HL-60 (cell line): ENCODE results near the gene FN1.

Experiments used
- DNase-seq, 2 experiments: peaks; one replicate each; pipeline ENCODE4 v3.0.0-alpha.2; 2010 to 2020; ENCODE audit warnings: low read depth in 1 of 2, low spot score in 1 of 2
- H3K27ac ChIP-seq: fragments of 250-450 bp; sonication (Bioruptor Pico); replicated peaks from 2 replicates; pipeline ENCODE4 v1.5.1; 2020; ENCODE audit warnings: mild to moderate bottlenecking, moderate library complexity
- H3K27me3 ChIP-seq: fragments of 250-450 bp; sonication (Bioruptor Pico); 2 replicates; pipeline ENCODE4 v1.5.1; 2021; ENCODE audit warnings: mild to moderate bottlenecking, moderate library complexity; ENCODE audit not compliant: insufficient read depth, poor library complexity, severe bottlenecking
- H3K4me3 ChIP-seq: replicated peaks from 2 replicates; pipeline ENCODE4 v1.5.1; 2011; ENCODE audit warnings: mild to moderate bottlenecking, control low read depth, low read length; ENCODE audit not compliant: insufficient read depth
- GABPA ChIP-seq: IDR thresholded peaks from 2 replicates; pipeline ENCODE4 v1.6.1; 2012; ENCODE audit warnings: low read depth
- POLR2AphosphoS5 ChIP-seq: IDR thresholded peaks from 2 replicates; pipeline ENCODE4 v1.6.1; 2012; ENCODE audit warnings: low read depth
- SPI1 ChIP-seq: IDR thresholded peaks from 2 replicates; pipeline ENCODE4 v1.6.1; 2012; ENCODE audit warnings: low read depth, mild to moderate bottlenecking, borderline replicate concordance
- TF ChIP-seq, protein P1 (sequence below): IDR thresholded peaks from one replicate; pipeline ENCODE4 v1.5.1; 2011; ENCODE audit warnings: low read length, control low read depth, inconsistent platforms; ENCODE audit not compliant: insufficient read depth
- TF ChIP-seq, protein P2 (sequence below): IDR thresholded peaks from 2 replicates; pipeline ENCODE4 v1.6.1; 2012; ENCODE audit warnings: low read depth; ENCODE audit not compliant: insufficient replicate concordance

Gene FN1

DNA sequence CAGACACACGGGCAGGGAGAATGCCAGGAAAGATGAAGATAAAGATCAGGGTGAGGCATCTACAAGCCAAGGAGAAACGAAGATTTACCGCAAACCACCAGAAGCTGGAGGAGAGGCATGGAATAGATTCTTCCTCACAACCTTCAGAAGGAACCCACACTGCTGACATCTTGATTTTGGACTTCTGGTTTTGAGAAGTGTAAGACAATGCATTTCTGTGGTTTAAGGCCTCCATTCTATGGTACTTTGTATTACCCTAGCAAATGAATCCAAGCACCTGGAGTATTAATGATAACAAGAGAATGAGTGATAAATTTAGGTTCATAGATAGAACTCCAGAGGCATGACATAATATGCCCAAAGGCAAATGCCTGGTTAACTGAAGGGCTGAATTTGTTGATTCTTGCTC, 11.8 kb upstream of the FN1 start:
- no peaks in the 10 kb centered on the region for H3K27me3 ChIP-seq
- no peak overlapping the region for H3K4me3 ChIP-seq
- no peak for TF ChIP-seq POLR2AphosphoS5
- TF ChIP-seq GABPA = no peak
- TF ChIP-seq, protein P1, sequence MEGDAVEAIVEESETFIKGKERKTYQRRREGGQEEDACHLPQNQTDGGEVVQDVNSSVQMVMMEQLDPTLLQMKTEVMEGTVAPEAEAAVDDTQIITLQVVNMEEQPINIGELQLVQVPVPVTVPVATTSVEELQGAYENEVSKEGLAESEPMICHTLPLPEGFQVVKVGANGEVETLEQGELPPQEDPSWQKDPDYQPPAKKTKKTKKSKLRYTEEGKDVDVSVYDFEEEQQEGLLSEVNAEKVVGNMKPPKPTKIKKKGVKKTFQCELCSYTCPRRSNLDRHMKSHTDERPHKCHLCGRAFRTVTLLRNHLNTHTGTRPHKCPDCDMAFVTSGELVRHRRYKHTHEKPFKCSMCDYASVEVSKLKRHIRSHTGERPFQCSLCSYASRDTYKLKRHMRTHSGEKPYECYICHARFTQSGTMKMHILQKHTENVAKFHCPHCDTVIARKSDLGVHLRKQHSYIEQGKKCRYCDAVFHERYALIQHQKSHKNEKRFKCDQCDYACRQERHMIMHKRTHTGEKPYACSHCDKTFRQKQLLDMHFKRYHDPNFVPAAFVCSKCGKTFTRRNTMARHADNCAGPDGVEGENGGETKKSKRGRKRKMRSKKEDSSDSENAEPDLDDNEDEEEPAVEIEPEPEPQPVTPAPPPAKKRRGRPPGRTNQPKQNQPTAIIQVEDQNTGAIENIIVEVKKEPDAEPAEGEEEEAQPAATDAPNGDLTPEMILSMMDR = no peak
- TF ChIP-seq, protein P2, sequence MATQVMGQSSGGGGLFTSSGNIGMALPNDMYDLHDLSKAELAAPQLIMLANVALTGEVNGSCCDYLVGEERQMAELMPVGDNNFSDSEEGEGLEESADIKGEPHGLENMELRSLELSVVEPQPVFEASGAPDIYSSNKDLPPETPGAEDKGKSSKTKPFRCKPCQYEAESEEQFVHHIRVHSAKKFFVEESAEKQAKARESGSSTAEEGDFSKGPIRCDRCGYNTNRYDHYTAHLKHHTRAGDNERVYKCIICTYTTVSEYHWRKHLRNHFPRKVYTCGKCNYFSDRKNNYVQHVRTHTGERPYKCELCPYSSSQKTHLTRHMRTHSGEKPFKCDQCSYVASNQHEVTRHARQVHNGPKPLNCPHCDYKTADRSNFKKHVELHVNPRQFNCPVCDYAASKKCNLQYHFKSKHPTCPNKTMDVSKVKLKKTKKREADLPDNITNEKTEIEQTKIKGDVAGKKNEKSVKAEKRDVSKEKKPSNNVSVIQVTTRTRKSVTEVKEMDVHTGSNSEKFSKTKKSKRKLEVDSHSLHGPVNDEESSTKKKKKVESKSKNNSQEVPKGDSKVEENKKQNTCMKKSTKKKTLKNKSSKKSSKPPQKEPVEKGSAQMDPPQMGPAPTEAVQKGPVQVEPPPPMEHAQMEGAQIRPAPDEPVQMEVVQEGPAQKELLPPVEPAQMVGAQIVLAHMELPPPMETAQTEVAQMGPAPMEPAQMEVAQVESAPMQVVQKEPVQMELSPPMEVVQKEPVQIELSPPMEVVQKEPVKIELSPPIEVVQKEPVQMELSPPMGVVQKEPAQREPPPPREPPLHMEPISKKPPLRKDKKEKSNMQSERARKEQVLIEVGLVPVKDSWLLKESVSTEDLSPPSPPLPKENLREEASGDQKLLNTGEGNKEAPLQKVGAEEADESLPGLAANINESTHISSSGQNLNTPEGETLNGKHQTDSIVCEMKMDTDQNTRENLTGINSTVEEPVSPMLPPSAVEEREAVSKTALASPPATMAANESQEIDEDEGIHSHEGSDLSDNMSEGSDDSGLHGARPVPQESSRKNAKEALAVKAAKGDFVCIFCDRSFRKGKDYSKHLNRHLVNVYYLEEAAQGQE = no peak
- TF ChIP-seq SPI1 = no peak
- H3K27ac ChIP-seq = no peak overlapping the region
- no peak for DNase-seq

DNA sequence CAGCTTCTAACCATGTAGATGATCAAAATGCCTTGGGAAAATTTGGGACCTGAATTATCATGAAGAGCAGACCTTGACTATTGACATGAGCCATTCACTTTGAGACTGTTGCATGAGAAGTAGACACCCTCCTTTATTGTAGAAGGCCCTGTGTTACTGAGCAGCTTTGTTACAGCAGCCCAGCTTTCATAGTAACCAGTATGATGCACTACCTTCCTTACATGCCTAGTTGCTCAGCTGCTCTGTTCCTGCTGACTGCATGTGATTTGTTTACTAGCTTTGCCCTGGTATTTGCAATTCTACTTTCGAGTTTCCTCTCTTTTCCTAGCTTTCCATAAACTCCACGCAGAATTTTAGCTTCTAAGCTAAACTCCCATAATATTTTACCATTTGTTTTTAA, 11.2 kb upstream of the FN1 start:
- H3K27me3 ChIP-seq = no peaks in the 10 kb centered on the region
- no peak overlapping the region for H3K27ac ChIP-seq
- H3K4me3 ChIP-seq = no peak overlapping the region
- TF ChIP-seq GABPA = no peak
- TF ChIP-seq, protein P2 = no peak
- no peak for TF ChIP-seq POLR2AphosphoS5
- TF ChIP-seq, protein P1 = no peak
- no peak for TF ChIP-seq SPI1
- no peak for DNase-seq

DNA sequence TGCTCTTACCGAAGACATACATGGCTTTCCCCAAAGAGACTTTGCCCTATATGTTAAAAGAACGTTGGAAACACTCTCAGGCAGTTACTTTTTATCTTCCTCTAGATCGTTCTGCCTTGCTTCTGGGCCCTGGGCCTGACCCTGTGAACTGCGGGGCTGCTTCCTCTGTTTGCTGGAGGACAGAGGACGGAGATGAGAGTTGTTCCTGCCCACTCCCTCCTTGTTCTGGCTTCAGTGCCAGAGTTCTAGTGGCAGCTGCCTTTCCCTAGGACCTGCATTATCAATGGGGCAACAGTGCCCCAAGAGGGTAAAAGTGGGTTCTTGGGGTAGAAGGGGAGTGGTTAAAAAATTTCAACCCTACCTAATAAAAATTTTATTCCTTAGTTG, 6.5 kb upstream of the FN1 start:
- no peak overlapping the region for H3K4me3 ChIP-seq
- H3K27me3 ChIP-seq = peaks cover 12% of the 10 kb centered on the region
- no peak for DNase-seq
- H3K27ac ChIP-seq = no peak overlapping the region
- TF ChIP-seq, protein P2 = no peak
- TF ChIP-seq GABPA = no peak
- TF ChIP-seq, protein P1 = no peak
- TF ChIP-seq SPI1 = no peak
- no peak for TF ChIP-seq POLR2AphosphoS5
